ENCODE measurements around the gene BTBD9.

BTBD9 gene

GRCh38 chr6:38172739-38173410 is 466.9 kb downstream of the BTBD9 start:
- no peak for TF ChIP-seq CTCF (conservative IDR thresholded peaks at IDR 0.05; ENCODE audit: low read depth, low read length)
- no peak overlapping the region for H3K4me3 ChIP-seq (ENCODE audit: low read length)
- no peak for DNase-seq (ENCODE audit: low read depth)

GRCh38 chr6:38171997-38172738 is 467.6 kb downstream of the BTBD9 start:
- H3K4me3 ChIP-seq (ENCODE audit: low read length): no peak overlapping the region
- TF ChIP-seq CTCF (conservative IDR thresholded peaks at IDR 0.05; ENCODE audit: low read depth, low read length): no peak
- no peak for DNase-seq (ENCODE audit: low read depth)

GRCh38 chr6:38170666-38171355 is 468.9 kb downstream of the BTBD9 start:
- no peak for DNase-seq (ENCODE audit: low read depth)
- no peak overlapping the region for H3K4me3 ChIP-seq (ENCODE audit: low read length)
- no peak for TF ChIP-seq CTCF (conservative IDR thresholded peaks at IDR 0.05; ENCODE audit: low read depth, low read length)

GRCh38 chr6:38169977-38170526 is 469.7 kb downstream of the BTBD9 start:
- no peak for TF ChIP-seq CTCF (conservative IDR thresholded peaks at IDR 0.05; ENCODE audit: low read depth, low read length)
- H3K4me3 ChIP-seq (ENCODE audit: low read length): no peak overlapping the region
- no peak for DNase-seq (ENCODE audit: low read depth)

GRCh38 chr6:38169221-38169976 is 470.3 kb downstream of the BTBD9 start:
- H3K4me3 ChIP-seq (ENCODE audit: low read length): no peak overlapping the region
- no peak for DNase-seq (ENCODE audit: low read depth)
- peak; percentile 9 for TF ChIP-seq CTCF (conservative IDR thresholded peaks at IDR 0.05; ENCODE audit: low read depth, low read length)

GRCh38 chr6:38168699-38169098 is 471.0 kb downstream of the BTBD9 start:
- no peak overlapping the region for H3K4me3 ChIP-seq (ENCODE audit: low read length)
- DNase-seq (ENCODE audit: low read depth): no peak
- TF ChIP-seq CTCF (conservative IDR thresholded peaks at IDR 0.05; ENCODE audit: low read depth, low read length): no peak

Data from retinal pigment epithelial cell (primary cell).